Measurements from ENCODE around the gene IL13RA1. TPM values are rescaled to one million over a fixed set of nuclear protein-coding genes. Genes with fewer than 3 reads are reported as not detected.

IL13RA1 gene
- polyA plus RNA-seq, 3 donors, result 48.8 to 74.6 (median 72.6) TPM

DNA sequence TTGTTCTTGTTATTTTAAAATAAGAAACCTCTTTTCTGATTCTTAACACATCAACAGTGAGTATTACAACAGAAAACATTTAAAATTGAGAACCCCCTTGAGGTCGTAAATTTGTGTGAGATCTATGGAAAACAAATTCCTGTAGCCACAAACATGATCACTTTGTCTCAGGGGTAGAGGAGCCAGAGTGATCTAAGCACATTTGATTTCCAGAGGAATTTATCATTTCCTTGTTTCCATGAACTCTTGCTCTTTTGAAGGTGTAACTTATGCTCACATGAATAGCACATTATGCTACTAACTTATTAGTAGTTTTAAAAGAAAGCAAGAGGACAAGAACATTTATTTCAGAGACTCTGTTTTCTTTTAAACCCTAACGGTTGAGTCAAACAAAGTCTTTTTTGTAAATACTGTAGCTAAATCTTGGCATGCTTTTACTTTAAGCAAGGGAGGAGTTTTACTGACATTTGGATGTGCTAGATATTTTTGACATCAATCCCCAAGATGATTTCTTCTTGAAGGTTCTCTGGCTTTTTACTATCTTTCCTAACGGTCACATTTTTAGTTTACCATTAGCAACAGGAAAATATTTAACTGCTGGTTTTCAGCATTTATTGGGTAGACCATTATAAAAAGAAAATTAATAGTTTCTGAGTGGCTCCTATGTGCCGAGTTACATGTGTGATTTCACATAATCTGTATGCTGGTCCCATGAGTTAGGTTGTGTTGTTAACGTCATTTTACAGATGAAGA lies 68.3 kb downstream of the IL13RA1 start:
- H3K27me3 ChIP-seq (ENCODE audit: control insufficient read depth in 2 of 2, insufficient read depth in 2 of 2, low read length in 2 of 2), result no peaks in the 10 kb centered on the region
- no peak overlapping the region for H3K27ac ChIP-seq (ENCODE audit: low read depth in 1 of 2, low read length in 2 of 2)
- H4K20me1 ChIP-seq (ENCODE audit: insufficient read depth, low read length), result no peaks in the 10 kb centered on the region
- H3K4me2 ChIP-seq (replicated peaks; ENCODE audit: extremely low read depth, low read length, poor library complexity, severe bottlenecking), result no peak overlapping the region
- Mint-ChIP-seq H3K27ac (no peak overlapping the region), H3K27me3 (ENCODE audit: low read depth in 3 of 3) (peaks cover 0 to 7% (median 0%) of the 10 kb centered on the region in 3 donors), H3K9me3 (peaks cover 0 to 8% (median 0%) of the 10 kb centered on the region in 7 donors), H3K36me3 (peaks cover 20 to 29% of the 10 kb centered on the region in 2 donors), H3K4me3 (no peak overlapping the region), H3K4me1 (no peaks in the 10 kb centered on the region)
- H3K4me3 ChIP-seq (replicated peaks in 1 of 3; ENCODE audit: low read depth in 2 of 3, low read length in 3 of 3), result no peak overlapping the region
- H3K9ac ChIP-seq (ENCODE audit: insufficient read depth, low read length, poor library complexity, severe bottlenecking), result no peak overlapping the region
- no peaks in the 10 kb centered on the region for H3K79me2 ChIP-seq (ENCODE audit: insufficient read depth, low read length)
- no peaks in the 10 kb centered on the region for H3K4me1 ChIP-seq (ENCODE audit: control insufficient read depth in 1 of 2, insufficient read depth in 2 of 2, low read length in 2 of 2)
- no CpG with 5 or more reads among the region's 5 CpGs for WGBS (ENCODE audit: insufficient coverage)
- H3K9me3 ChIP-seq (replicated peaks in 1 of 2; ENCODE audit: control insufficient read depth in 1 of 2, insufficient read depth in 1 of 2, low read length in 2 of 2), result no peaks in the 10 kb centered on the region
- no peak for TF ChIP-seq CTCF (IDR thresholded peaks at IDR 0.05)
- DNase-seq, result no peak
- peaks cover 16 to 28% of the 10 kb centered on the region in 2 donors for H3K36me3 ChIP-seq (replicated peaks in 1 of 2; ENCODE audit: control insufficient read depth in 1 of 2, insufficient read depth in 2 of 2, low read length in 2 of 2)
- intact Hi-C loops (cut with micrococcal nuclease), result no loop called here
- H2AFZ ChIP-seq (ENCODE audit: insufficient read depth, low read depth, low read length, poor library complexity, severe bottlenecking), result no peak overlapping the region

DNA sequence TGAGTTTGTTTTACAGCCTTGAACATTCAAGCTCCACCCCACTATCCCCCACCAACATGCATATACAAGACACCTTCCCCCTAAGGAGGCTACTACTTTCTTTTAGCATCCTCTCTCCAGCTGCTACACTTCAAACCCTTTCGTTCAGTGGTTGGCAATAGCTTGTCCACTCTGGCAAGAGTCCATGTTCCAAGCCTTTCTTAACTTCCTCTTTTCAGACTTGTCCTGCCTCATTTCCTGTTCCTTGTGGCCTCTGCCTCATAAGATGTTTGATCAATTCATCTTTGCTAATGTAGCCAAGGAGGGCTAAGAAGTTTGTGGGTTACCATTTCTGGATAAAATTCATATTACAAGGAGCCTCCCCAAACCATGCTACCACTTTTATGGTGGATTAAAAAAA lies 75.5 kb downstream of the IL13RA1 start:
- H3K4me3 ChIP-seq (replicated peaks in 1 of 3; ENCODE audit: low read depth in 2 of 3, low read length in 3 of 3), result no peak overlapping the region
- intact Hi-C loops (cut with micrococcal nuclease), result no loop called here

More for the DNA sequence above, 75.5 kb downstream of the IL13RA1 start:
- no peaks in the 10 kb centered on the region for H3K27me3 ChIP-seq (ENCODE audit: control insufficient read depth in 2 of 2, insufficient read depth in 2 of 2, low read length in 2 of 2)
- H3K36me3 ChIP-seq (replicated peaks in 1 of 2; ENCODE audit: control insufficient read depth in 1 of 2, insufficient read depth in 2 of 2, low read length in 2 of 2), result no peaks in the 10 kb centered on the region
- no peaks in the 10 kb centered on the region for H3K79me2 ChIP-seq (ENCODE audit: insufficient read depth, low read length)
- H3K27ac Mint-ChIP-seq, result peak overlapping the region in 4 of 7 donors; percentile 46 to 63 (median 52)
- H3K36me3 Mint-ChIP-seq, result peaks cover 5 to 10% of the 10 kb centered on the region in 2 donors
- 0% methylated on average over 1 of the region's 1 CpG for WGBS (ENCODE audit: insufficient coverage)
- no peak overlapping the region for H3K4me2 ChIP-seq (replicated peaks; ENCODE audit: extremely low read depth, low read length, poor library complexity, severe bottlenecking)
- no peak overlapping the region for H3K27ac ChIP-seq (ENCODE audit: low read depth in 1 of 2, low read length in 2 of 2)
- H3K27me3 Mint-ChIP-seq (ENCODE audit: low read depth in 3 of 3), result peaks cover 0 to 6% (median 0%) of the 10 kb centered on the region in 3 donors
- no peak overlapping the region for H2AFZ ChIP-seq (ENCODE audit: insufficient read depth, low read depth, low read length, poor library complexity, severe bottlenecking)
- no peak overlapping the region for H3K9ac ChIP-seq (ENCODE audit: insufficient read depth, low read length, poor library complexity, severe bottlenecking)
- H3K9me3 Mint-ChIP-seq, result peaks cover 0 to 16% (median 11%) of the 10 kb centered on the region in 7 donors
- H3K4me3 Mint-ChIP-seq, result no peak overlapping the region
- H3K9me3 ChIP-seq (replicated peaks in 1 of 2; ENCODE audit: control insufficient read depth in 1 of 2, insufficient read depth in 1 of 2, low read length in 2 of 2), result peaks cover 5 to 9% of the 10 kb centered on the region in 2 donors
- H3K4me1 Mint-ChIP-seq, result peaks cover 22% of the 10 kb centered on the region
- H3K4me1 ChIP-seq (ENCODE audit: control insufficient read depth in 1 of 2, insufficient read depth in 2 of 2, low read length in 2 of 2), result peaks cover 10 to 17% of the 10 kb centered on the region in 2 donors
- TF ChIP-seq CTCF (IDR thresholded peaks at IDR 0.05), result no peak
- H4K20me1 ChIP-seq (ENCODE audit: insufficient read depth, low read length), result no peaks in the 10 kb centered on the region
- DNase-seq, result peak; percentile 42 to 66 (median 60)
